Neuronal stem cell (in vitro differentiated cells): ENCODE measurements around the gene SAMD5.

Source experiments
- DNase-seq: peaks from one replicate; pipeline ENCODE4 v3.0.0-alpha.2; 2013; ENCODE audit warnings: low spot score
- H2AFZ ChIP-seq: one replicate; pipeline ENCODE4 v1.6.1; 2013; ENCODE audit warnings: mild to moderate bottlenecking, low read length, inconsistent platforms
- H2AK5ac ChIP-seq: 2 replicates; pipeline ENCODE4 v1.6.1; 2013; ENCODE audit warnings: low read depth, mild to moderate bottlenecking, inconsistent platforms, low read length, moderate library complexity, mixed read lengths
- H2BK120ac ChIP-seq: 2 replicates; pipeline ENCODE4 v1.6.1; 2013; ENCODE audit warnings: low read depth, mild to moderate bottlenecking, inconsistent platforms, low read length, moderate library complexity, mixed read lengths
- H2BK12ac ChIP-seq: one replicate; pipeline ENCODE4 v1.6.1; 2013; ENCODE audit warnings: low read length, inconsistent platforms
- H2BK15ac ChIP-seq: 2 replicates; pipeline ENCODE4 v1.6.1; 2013; ENCODE audit warnings: mild to moderate bottlenecking, low read length, inconsistent platforms, mixed read lengths
- H2BK5ac ChIP-seq: one replicate; pipeline ENCODE4 v1.6.1; 2013; ENCODE audit warnings: inconsistent platforms, mild to moderate bottlenecking, low read length, moderate library complexity
- H3K14ac ChIP-seq: one replicate; pipeline ENCODE4 v1.6.1; 2013; ENCODE audit warnings: low read length, inconsistent platforms
- H3K18ac ChIP-seq: 2 replicates; pipeline ENCODE4 v1.6.1; 2013; ENCODE audit warnings: low read length, inconsistent platforms
- H3K23ac ChIP-seq: 2 replicates; pipeline ENCODE4 v1.6.1; 2013; ENCODE audit warnings: low read depth, mild to moderate bottlenecking, mixed read lengths, low read length, inconsistent platforms; ENCODE audit not compliant: poor library complexity
- H3K27ac ChIP-seq: replicated peaks from 3 replicates; pipeline ENCODE4 v1.5.1; 2013; ENCODE audit warnings: low read length, inconsistent platforms
- H3K27me3 ChIP-seq, 3 experiments: 2 replicates each; pipeline ENCODE4 v1.6.1; 2013; ENCODE audit warnings: low read length in 3 of 3, mild to moderate bottlenecking in 2 of 3, inconsistent platforms in 1 of 3, low read depth in 1 of 3, mixed read lengths in 1 of 3, moderate library complexity in 1 of 3; ENCODE audit not compliant: control insufficient read depth in 3 of 3, insufficient read depth in 3 of 3
- H3K36me3 ChIP-seq, 2 donors: replicated peaks in 1 of 2; 2 replicates each; pipeline ENCODE4 v1.6.1; 2013; ENCODE audit warnings: low read length in 2 of 2; ENCODE audit not compliant: control insufficient read depth in 2 of 2, insufficient read depth in 2 of 2
- H3K4ac ChIP-seq: 2 replicates; pipeline ENCODE4 v1.6.1; 2013; ENCODE audit warnings: inconsistent platforms, mild to moderate bottlenecking, low read length, moderate library complexity
- H3K4me1 ChIP-seq, 2 donors: 1 replicate in 1 of 2; 2 replicates in 1 of 2; pipeline ENCODE4 v1.6.1; 2013; ENCODE audit warnings: low read length in 2 of 2, low read depth in 1 of 2; ENCODE audit not compliant: control insufficient read depth in 2 of 2, insufficient read depth in 1 of 2
- H3K4me2 ChIP-seq: one replicate; pipeline ENCODE4 v1.6.1; 2013; ENCODE audit warnings: mild to moderate bottlenecking, low read length, inconsistent platforms; ENCODE audit not compliant: insufficient read depth, poor library complexity, severe bottlenecking
- H3K4me3 ChIP-seq, 2 donors: 2 replicates each; pipeline ENCODE4 v1.5.1; 2013; ENCODE audit warnings: low read length in 2 of 2, mild to moderate bottlenecking in 2 of 2, inconsistent platforms in 1 of 2, moderate library complexity in 1 of 2
- H3K79me1 ChIP-seq: one replicate; pipeline ENCODE4 v1.6.1; 2013; ENCODE audit warnings: low read depth, mild to moderate bottlenecking, inconsistent platforms, low read length, moderate library complexity
- H3K9ac ChIP-seq: one replicate; pipeline ENCODE4 v1.6.1; 2013; ENCODE audit warnings: mild to moderate bottlenecking, low read depth, low read length, inconsistent platforms; ENCODE audit not compliant: poor library complexity
- H3K9me3 ChIP-seq, 2 donors: replicated peaks in 1 of 2; 2 replicates each; pipeline versions ENCODE3 to v1.6.1; 2013; ENCODE audit warnings: low read length in 2 of 2, mild to moderate bottlenecking in 2 of 2, inconsistent platforms in 1 of 2, low read depth in 1 of 2, mixed read lengths in 1 of 2, moderate library complexity in 1 of 2; ENCODE audit not compliant: control insufficient read depth in 2 of 2, insufficient read depth in 1 of 2
- H4K8ac ChIP-seq: one replicate; pipeline ENCODE4 v1.6.1; 2013; ENCODE audit warnings: low read depth, mild to moderate bottlenecking, inconsistent platforms, low read length, moderate library complexity
- H4K91ac ChIP-seq: one replicate; pipeline ENCODE4 v1.6.1; 2013; ENCODE audit warnings: low read length, low read depth, mild to moderate bottlenecking, inconsistent platforms; ENCODE audit not compliant: poor library complexity
- WGBS, 2 donors: extraction: QIAGEN DNeasy Blood & Tissue Kit; methylation state at CpG; one replicate each; pipeline ENCODE4 v1.1.7; 2013; ENCODE audit warnings: missing lambda C conversion rate in 2 of 2, mixed read lengths in 1 of 2; ENCODE audit not compliant: insufficient read length in 2 of 2, insufficient replicate concordance in 1 of 2; ENCODE audit errors: extremely low coverage in 2 of 2; 5-methylcytosine and 5-hydroxymethylcytosine counted together

Gene SAMD5

GRCh38 chr6:147614501-147614900 lies 106.0 kb downstream of the SAMD5 start:
- Histone ChIP-seq H2BK15ac (no peak overlapping the region), H3K9me3 (no peaks in the 10 kb centered on the region), H3K23ac (no peak overlapping the region), H3K4me3 (no peak overlapping the region), H3K18ac (no peak overlapping the region), H3K27ac (no peak overlapping the region), H2AK5ac (no peak overlapping the region), H2BK120ac (no peak overlapping the region), H3K14ac (no peak overlapping the region), H2AFZ (no peak overlapping the region), H3K4ac (no peak overlapping the region), H3K27me3 (no peaks in the 10 kb centered on the region), H3K36me3 (no peaks in the 10 kb centered on the region), H4K8ac (no peak overlapping the region), H3K79me1 (no peaks in the 10 kb centered on the region), H3K4me2 (no peak overlapping the region), H3K9ac (no peak overlapping the region), H2BK5ac (no peak overlapping the region), H3K4me1 (no peaks in the 10 kb centered on the region), H4K91ac (no peak overlapping the region), H2BK12ac (no peak overlapping the region)
- DNase-seq, result no peak
- WGBS, 2 donors, result no CpG with 5 or more reads among the region's 4 CpGs

- H3K4me1 ChIP-seq, result no peaks in the 10 kb centered on the region
- H3K4me3 ChIP-seq, result no peak overlapping the region
- no peaks in the 10 kb centered on the region for H3K79me1 ChIP-seq
- no peaks in the 10 kb centered on the region for H3K27me3 ChIP-seq
- H2BK15ac ChIP-seq, result no peak overlapping the region
- WGBS, 2 donors, result no CpG with 5 or more reads among the region's 6 CpGs
- no peak for DNase-seq
- no peak overlapping the region for H3K27ac ChIP-seq
- H3K14ac ChIP-seq, result no peak overlapping the region
- H3K18ac ChIP-seq, result no peak overlapping the region
- H3K23ac ChIP-seq, result no peak overlapping the region
- H3K36me3 ChIP-seq, result no peaks in the 10 kb centered on the region
- H3K9ac ChIP-seq, result no peak overlapping the region
- H3K4ac ChIP-seq, result no peak overlapping the region
- H2AFZ ChIP-seq, result no peak overlapping the region
- no peak overlapping the region for H4K91ac ChIP-seq
- no peak overlapping the region for H3K4me2 ChIP-seq
- H2AK5ac ChIP-seq, result no peak overlapping the region
- no peak overlapping the region for H4K8ac ChIP-seq
- no peak overlapping the region for H2BK5ac ChIP-seq
- H3K9me3 ChIP-seq, result no peaks in the 10 kb centered on the region
- no peak overlapping the region for H2BK12ac ChIP-seq
- H2BK120ac ChIP-seq, result no peak overlapping the region
Measured at GRCh38 chr6:147615659-147616456, 107.4 kb downstream of the SAMD5 start.

GRCh38 chr6:147617366-147617765 lies 108.9 kb downstream of the SAMD5 start:
- Histone ChIP-seq H3K9ac (no peak overlapping the region), H4K91ac (no peak overlapping the region), H3K27ac (no peak overlapping the region), H3K18ac (no peak overlapping the region), H4K8ac (no peak overlapping the region), H3K23ac (no peak overlapping the region), H2AFZ (no peak overlapping the region), H3K4me3 (no peak overlapping the region), H3K4ac (no peak overlapping the region), H3K79me1 (no peaks in the 10 kb centered on the region), H3K4me2 (no peak overlapping the region), H3K4me1 (no peaks in the 10 kb centered on the region), H2BK15ac (no peak overlapping the region), H2BK5ac (no peak overlapping the region), H2AK5ac (no peak overlapping the region), H3K27me3 (no peaks in the 10 kb centered on the region), H3K9me3 (no peaks in the 10 kb centered on the region), H3K14ac (no peak overlapping the region), H2BK12ac (no peak overlapping the region), H2BK120ac (no peak overlapping the region), H3K36me3 (no peaks in the 10 kb centered on the region)
- no peak for DNase-seq
- no CpG with 5 or more reads among the region's 3 CpGs for WGBS, 2 donors

GRCh38 chr6:147618457-147618856 lies 110.0 kb downstream of the SAMD5 start:
- no peak overlapping the region for H2BK120ac ChIP-seq
- H3K4me2 ChIP-seq, result no peak overlapping the region
- H4K8ac ChIP-seq, result no peak overlapping the region
- no peak overlapping the region for H2BK12ac ChIP-seq
- H3K9ac ChIP-seq, result no peak overlapping the region
- H2BK5ac ChIP-seq, result no peak overlapping the region
- H3K4me3 ChIP-seq, result no peak overlapping the region
- no peak overlapping the region for H3K18ac ChIP-seq
- H2AFZ ChIP-seq, result no peak overlapping the region
- H4K91ac ChIP-seq, result no peak overlapping the region
- WGBS, 2 donors, result no CpG with 5 or more reads among the region's 6 CpGs
- no peak overlapping the region for H3K14ac ChIP-seq
- H2BK15ac ChIP-seq, result no peak overlapping the region
- H3K36me3 ChIP-seq, result no peaks in the 10 kb centered on the region
- no peak overlapping the region for H2AK5ac ChIP-seq
- no peak overlapping the region for H3K23ac ChIP-seq
- H3K4ac ChIP-seq, result no peak overlapping the region
- H3K27me3 ChIP-seq, result no peaks in the 10 kb centered on the region
- DNase-seq, result no peak
- H3K79me1 ChIP-seq, result no peaks in the 10 kb centered on the region
- no peak overlapping the region for H3K27ac ChIP-seq
- no peaks in the 10 kb centered on the region for H3K4me1 ChIP-seq
- H3K9me3 ChIP-seq, result no peaks in the 10 kb centered on the region
